ENCODE results near the gene MS4A18. TPM values are rescaled to one million over a fixed set of nuclear protein-coding genes. Genes with fewer than 3 reads are reported as not detected.

MS4A18 gene
- total and polyA plus RNA-seq, 2 donors (not counting 3 experiments of a cell fraction or from before 2014, with no cell fraction given), result not detected

DNA sequence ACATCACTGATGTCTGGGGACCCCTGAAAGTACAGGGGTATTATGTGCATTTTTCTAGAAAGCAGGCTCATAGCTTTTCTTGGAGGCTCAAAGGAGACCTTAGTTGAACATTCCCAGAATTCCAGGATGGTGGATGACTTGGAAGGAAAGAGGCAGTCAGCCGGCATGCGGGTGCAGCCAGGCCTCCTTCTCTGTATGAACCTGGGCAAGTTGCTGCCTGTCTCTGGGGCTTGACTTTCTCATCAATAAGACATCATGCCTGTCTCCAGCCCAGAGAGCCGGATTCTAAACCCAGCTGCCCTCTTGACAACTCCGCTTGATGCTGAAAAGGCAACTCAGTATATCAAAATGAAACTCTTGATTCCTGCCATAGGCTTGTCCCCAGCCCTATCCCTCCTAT is 44.8 kb downstream of the MS4A18 start:
- FAIRE-seq (no peak), DNase-seq (ENCODE audit: low read depth, low spot score) (no peak)
- POLR2A ChIA-PET, result no interaction called here
- peaks cover 5% of the 10 kb centered on the region for H3K4me1 ChIP-seq (ENCODE audit: control insufficient read depth, extremely low read depth, insufficient read depth, low read length)
- no peaks in the 10 kb centered on the region for H3K36me3 ChIP-seq (ENCODE audit: control insufficient read depth in 2 of 2, extremely low read depth in 1 of 2, insufficient read depth in 2 of 2, low read length in 2 of 2)
- TF ChIP-seq POLR2AphosphoS5 (IDR thresholded peaks at IDR 0.05; ENCODE audit: insufficient read depth, low read depth, low read length), result no peak
- TF ChIP-seq CTCF (IDR thresholded peaks at IDR 0.05; ENCODE audit: extremely low read depth in 1 of 2, insufficient read depth in 1 of 2, low read depth in 1 of 2, low read length in 2 of 2), result no peak
- no peak for TF ChIP-seq JUN (IDR thresholded peaks at IDR 0.05; ENCODE audit: borderline replicate concordance, insufficient read depth, insufficient read length, low read depth)
- TF ChIP-seq EZH2 (IDR thresholded peaks at IDR 0.05; ENCODE audit: borderline replicate concordance, low read depth, low read length, severe bottlenecking), result no peak
- TF ChIP-seq MYC (IDR thresholded peaks at IDR 0.05; ENCODE audit: low read depth, low read length), result no peak
- TF ChIP-seq FOS (IDR thresholded peaks at IDR 0.05; ENCODE audit: borderline replicate concordance, insufficient read depth, low read length), result no peak
- no peak for TF ChIP-seq GATA2 (IDR thresholded peaks at IDR 0.05; ENCODE audit: insufficient read depth, insufficient read length, low read depth, low read length)
- TF ChIP-seq MAX (IDR thresholded peaks at IDR 0.05; ENCODE audit: insufficient read depth, insufficient read length), result no peak
- TF ChIP-seq POLR2A (IDR thresholded peaks at IDR 0.05; ENCODE audit: low read depth, low read length), result no peak
- no peak overlapping the region for H2AFZ ChIP-seq (ENCODE audit: low read depth, low read length)
- no peaks in the 10 kb centered on the region for H3K79me2 ChIP-seq (ENCODE audit: control insufficient read depth, insufficient read depth, low read length)
- H3K27ac ChIP-seq (ENCODE audit: insufficient read depth, low read depth, low read length), result no peak overlapping the region
- H3K27me3 ChIP-seq (ENCODE audit: control insufficient read depth in 2 of 2, insufficient read depth in 2 of 2, low read length in 2 of 2), result peaks cover 0 to 11% of the 10 kb centered on the region in 2 experiments
- no TSS peak for BruUV-seq (replicated peaks)
- intact Hi-C loops (cut with micrococcal nuclease) (no loop called here), dilution Hi-C loops (cut with MboI; ENCODE audit: extremely low pct_ligation_motif_present, low sequenced_read_pairs) (no loop called here)
- H3K4me3 ChIP-seq (replicated peaks in 1 of 3; ENCODE audit: insufficient read depth in 1 of 3, low read depth in 1 of 3, low read length in 3 of 3), result no peak overlapping the region
- H4K20me1 ChIP-seq (replicated peaks; ENCODE audit: control insufficient read depth, extremely low read depth, insufficient read depth, low read length), result no peaks in the 10 kb centered on the region
- H3K9me1 ChIP-seq (replicated peaks; ENCODE audit: control insufficient read depth, extremely low read depth, insufficient read depth, low read length), result no peaks in the 10 kb centered on the region
- no peak overlapping the region for H3K4me2 ChIP-seq (ENCODE audit: insufficient read depth, low read length)
- H3K9ac ChIP-seq (replicated peaks; ENCODE audit: extremely low read depth, insufficient read depth, low read length), result no peak overlapping the region
- CTCF ChIA-PET, result interaction anchor here (0.9 to 5.3 kb wide), 4 partner anchors 62 to 146 kb away, joined by 3 to 47 read pairs (median 10); no protein-coding TSS in a partner anchor
- no peaks in the 10 kb centered on the region for H3K9me3 ChIP-seq (replicated peaks; ENCODE audit: control insufficient read depth, insufficient read depth, low read length)

All from endothelial cell of umbilical vein (primary cell).